GM21360 (cell line): ENCODE data around the gene UQCR11.
A peak's percentile ranks its signal among the peaks of the same experiment; 100 is the strongest.
"Not testable (repeated sequence)": the region's sequence is repeated elsewhere in the genome, so short reads cannot be mapped to it uniquely, and the experiment has no call there.

Experiments used
- ATAC-seq: cut with Tn5 transposase; IDR thresholded peaks from one replicate; pipeline ENCODE4 v1.9.1; 2021; ENCODE audit warnings: mild to moderate bottlenecking, moderate library complexity; ENCODE audit not compliant: unreplicated experiment

The UQCR11 gene

GRCh38 chr19:1605236-1606137 lies at the start of gene UQCR11:
Gene UQCR11 (minus strand): TSS chr19:1605462. CDS start chr19:1605409, 53 bp downstream.
- peak; percentile 79 for ATAC-seq

GRCh38 chr19:1654178-1654792 lies 49.0 kb upstream of the UQCR11 start:
- no peak for ATAC-seq

DNA sequence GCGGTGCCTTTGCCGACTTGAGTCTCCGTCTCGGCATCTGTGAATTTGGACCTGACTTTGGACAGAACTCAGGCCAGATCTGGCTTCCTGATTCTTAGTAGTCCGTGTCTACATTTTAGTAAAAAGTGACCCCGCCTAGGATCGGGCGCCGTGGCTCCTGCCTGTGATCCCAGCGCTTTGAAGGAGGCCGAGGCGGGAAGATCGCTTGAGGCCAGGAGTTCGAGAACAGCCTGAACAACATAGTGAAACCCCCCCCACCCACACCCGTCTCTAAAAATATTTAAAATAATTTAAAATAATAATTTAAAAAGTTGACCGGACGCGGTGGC lies 48.0 kb upstream of the UQCR11 start:
- no peak for ATAC-seq

- ATAC-seq = peak; percentile 58
These were observed 47.4 kb upstream of the UQCR11 start, which contains the start of gene TCF3 for GRCh38 chr19:1652471-1653299. Gene TCF3 (minus strand): TSS chr19:1652615. CDS start chr19:1650248, 2,367 bp downstream.

DNA sequence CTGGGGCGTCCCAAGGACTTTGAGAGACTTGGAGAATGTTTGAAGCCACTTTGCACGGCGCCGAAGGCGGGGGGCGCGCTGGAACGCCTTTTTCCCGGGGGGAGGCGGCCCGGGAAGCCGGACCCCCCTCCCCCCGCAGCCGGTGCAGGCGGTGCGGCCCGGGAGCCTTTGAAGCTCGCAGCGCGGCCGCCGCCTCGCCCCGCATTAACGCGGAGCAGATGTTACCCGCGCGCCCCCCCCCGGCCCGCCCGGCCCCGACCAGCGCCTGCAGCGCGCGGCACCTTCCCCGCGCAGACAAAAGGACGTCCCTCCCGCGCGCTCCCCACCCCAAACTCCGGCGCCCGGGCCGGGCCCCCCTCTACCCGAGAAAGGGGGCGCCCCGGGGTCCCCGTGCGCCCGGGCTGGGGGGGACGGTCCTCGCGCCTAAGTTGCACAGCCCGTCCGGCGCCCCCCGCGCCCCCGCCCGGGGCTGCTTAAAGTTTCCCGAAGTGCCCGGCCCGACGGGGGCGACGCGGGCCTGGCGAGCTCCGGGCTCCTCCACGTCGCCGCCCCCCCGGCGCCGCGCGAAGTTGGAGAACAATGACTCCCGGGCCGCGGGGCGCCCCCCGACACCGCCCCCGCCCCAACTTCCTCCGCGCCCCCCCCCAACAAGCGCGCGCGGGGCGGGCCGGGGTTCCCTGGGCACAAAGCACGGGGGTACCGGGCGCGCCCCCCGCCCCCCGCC lies 46.5 kb upstream of the UQCR11 start:
- ATAC-seq = no peak

DNA sequence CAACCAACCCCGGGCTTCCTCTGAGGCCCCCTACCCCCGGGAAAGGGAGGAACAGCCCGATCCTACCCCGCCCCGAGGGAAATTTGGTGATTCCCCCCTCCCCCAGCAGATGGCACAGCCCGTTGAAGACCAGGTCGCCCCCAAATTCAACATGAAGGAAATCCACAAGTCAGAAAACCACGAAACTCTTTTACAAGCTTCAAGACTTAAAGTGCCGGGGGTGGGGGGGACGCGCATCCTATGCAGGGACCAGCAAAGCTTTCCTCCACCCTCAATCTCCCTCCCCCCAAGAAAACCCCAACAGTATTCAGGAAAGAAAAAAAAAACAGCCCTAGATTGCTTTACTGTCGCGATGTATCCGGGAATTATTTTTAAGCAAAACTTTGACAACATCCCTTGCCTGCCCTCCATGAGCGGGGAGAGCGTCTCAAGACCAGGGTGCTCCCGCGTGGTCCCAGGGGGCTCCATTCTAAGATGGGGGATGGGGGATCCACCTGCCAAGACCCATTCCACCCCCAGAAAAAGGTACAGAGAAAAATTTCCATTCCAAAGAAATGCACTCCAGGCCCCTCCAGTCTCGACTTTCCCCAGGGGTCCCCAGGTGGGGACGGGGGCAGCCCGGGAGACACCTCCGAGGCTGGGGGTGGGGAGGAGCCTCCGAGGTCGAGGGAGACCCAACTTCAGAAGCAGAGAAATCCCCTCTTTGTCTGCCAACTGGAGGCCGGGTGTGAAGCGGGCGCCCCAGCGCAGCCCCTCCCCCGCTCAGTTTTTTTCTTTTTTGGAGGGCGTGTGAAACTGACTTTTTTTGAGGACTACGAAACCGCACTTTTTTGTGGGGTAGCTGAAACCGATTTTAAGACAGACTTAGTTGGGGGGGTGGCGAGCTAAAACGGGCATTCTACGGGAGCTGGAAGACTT lies 45.6 kb upstream of the UQCR11 start:
- ATAC-seq = no peak

DNA sequence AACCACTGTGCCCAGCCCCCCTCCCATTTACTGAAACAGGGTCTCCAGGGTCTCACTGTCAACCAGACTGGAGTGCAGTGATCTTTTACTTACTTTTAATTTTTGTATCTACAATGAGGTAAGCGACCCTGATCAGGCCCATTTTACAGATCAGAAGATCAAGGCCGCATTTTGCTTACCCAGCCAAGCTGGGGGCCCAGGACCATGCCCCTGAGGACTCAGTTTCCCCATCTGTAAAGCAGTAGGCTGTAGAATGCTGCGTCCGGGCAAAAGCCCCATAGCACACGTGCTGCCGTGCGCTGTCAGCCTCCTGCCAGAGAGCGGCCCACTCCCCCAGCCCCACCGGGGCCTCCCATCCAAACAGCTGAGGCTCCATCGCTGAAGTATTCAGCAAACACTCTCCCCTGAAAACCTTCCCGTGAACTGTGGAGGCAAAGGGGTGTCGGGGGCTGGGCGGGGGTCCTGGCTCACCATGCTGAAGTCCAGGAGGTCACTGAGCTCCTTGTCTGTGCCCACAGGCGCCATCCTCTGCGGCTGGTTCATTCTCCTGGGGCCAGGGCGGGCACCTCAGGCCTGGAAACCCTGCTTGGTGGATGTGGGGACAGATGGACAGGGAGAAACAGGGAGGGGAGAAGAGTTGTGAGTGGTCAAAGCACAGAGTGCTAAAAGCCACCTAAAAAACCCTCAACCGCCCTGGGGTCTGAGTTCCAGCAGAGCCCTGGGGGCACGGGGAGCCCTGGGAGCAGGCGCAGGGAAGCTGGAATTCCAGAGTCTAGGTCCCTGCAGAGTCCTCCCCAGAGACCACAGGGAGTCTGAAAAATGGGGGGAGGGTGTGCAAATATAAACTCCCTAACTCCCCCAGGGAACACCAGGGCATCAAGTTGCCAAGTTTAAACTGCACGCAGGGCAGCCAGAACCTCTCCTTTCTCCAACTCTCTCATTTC lies 44.7 kb upstream of the UQCR11 start:
- ATAC-seq = no peak

DNA sequence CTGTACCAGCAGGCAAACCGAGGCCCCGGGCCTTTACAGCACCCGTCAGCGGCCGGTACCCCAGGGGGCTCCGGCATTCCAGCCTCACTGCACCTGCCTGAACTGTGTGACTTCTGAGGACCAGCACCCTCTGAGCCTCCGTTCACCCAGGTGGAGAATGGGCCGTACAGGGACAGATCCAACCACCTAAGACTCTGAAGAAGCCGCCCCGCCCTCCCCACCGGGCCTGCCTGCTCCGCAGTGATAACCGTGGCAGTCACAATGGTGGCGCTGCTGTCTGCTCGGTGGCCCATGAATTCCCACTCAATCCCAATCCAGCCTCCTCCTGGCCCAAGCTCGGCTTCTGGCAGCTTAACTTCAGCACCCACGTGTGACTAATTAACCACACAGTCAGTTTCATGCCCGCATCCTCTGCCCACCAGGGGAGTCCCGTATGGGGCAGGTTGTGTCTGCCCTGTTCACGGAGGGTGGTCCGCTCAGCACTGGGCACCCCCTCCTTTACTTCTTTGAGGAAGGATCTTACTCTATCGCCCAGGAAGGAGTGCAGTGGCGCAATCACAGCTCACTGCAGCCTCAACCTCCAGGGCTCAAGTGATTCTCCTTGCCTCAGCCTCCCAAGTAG lies 43.8 kb upstream of the UQCR11 start:
- ATAC-seq = no peak

GRCh38 chr19:1648459-1648849 lies 43.2 kb upstream of the UQCR11 start:
- no peak for ATAC-seq

DNA sequence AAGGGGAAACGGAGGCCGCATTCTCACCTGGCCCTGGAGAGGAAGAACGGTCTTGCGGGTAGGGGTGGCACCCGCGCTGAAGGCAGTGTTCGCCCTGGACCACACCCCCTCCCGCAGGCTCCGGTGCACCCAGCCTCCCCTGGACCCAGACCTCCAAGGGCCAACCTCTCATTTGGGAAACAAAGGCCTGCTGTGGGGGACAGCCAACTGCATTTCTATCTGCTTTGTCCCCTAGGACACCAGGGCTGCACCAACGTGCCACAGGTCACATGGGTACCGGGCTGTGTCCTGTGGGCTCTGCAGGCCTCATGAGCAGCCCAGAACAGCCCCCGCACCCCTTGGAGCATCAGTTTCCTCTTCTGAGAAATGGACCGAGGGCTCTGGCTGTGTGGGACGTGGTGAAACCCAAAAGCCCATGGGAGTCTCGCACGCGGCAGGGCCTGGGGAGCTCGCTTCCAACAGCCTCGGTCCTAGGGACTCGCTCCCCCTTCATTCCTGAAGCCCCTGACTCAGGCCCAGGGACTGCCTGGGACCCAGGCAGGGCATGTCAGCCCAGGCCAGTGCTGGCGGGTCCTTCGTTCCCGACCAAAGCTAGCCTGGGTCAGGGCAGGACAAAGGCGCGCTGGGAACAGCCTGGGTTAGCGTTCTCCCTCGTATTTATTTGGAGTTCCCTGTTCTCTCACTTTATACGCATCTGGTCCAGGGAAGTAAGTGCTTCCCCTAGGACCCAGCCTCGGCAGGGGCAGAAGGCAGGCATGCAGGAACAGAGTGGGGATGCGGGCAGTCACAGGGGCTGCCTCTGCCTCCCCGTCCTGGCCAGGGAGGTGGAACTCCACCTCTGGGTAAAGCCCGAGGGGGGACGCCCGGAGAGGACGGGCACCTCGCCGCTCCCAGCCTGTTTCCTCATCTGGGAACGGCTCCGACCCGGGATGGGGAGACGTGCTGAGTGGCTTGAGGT lies 42.5 kb upstream of the UQCR11 start:
- ATAC-seq = no peak

- ATAC-seq = no peak
These were observed 41.6 kb upstream of the UQCR11 start for GRCh38 chr19:1646659-1647453.

- ATAC-seq = no peak
These were observed 40.9 kb upstream of the UQCR11 start for GRCh38 chr19:1646149-1646548.

- no peak for ATAC-seq
These were observed 40.0 kb upstream of the UQCR11 start for GRCh38 chr19:1645299-1645698.

DNA sequence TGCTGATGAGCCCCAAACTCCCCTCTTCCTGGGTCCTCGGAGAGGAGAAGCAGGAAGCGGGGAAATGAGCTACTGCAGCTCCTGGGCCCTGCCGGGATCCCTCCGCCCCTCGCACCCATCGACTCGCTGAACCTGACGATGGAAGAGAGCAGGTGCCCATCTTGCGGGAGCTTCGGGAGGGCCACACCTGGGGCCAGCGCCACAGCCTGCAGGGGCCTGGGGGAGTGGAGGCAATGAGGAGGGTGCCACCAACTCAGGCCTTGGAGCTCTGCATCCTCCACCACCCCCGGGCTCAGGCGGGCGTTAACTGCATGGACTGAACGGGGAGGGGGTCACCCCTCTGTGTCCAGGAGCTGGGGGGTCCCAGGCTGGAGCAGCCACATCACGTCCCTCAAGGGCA lies 38.8 kb upstream of the UQCR11 start:
- ATAC-seq = no peak

DNA sequence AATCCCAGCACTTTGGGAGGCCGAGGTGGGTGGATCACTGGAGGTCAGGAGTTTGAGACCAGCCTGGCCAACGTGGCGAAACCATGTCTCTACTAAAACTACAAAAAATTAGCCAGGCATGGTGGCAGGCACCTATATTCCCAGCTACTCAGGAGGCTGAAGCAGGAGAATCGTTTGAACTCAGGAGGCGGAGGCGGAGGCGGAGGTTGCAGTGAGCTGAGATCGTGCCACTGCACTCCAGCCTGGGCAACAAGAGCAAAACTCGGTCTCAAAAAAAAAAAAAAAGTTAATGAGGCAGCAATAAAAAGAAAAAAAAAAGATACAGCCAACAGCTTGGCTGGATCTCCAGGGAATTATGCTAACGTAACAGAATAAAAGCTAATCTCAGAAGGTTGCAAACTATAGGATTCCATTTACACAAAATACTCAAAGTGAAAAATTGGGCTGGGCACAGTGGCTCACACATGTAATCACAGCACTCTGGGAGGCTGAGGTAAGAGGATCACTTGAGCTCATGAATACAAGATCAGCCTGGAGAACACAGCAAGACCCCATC lies 35.7 kb upstream of the UQCR11 start:
- ATAC-seq = not testable (repeated sequence)
